GM21360 (cell line): ENCODE results near the gene CST6.

ENCODE experiments used
- ATAC-seq: cut with Tn5 transposase; IDR thresholded peaks from one replicate; pipeline ENCODE4 v1.9.1; 2021; ENCODE audit warnings: mild to moderate bottlenecking, moderate library complexity; ENCODE audit not compliant: unreplicated experiment

The CST6 gene, protein sequence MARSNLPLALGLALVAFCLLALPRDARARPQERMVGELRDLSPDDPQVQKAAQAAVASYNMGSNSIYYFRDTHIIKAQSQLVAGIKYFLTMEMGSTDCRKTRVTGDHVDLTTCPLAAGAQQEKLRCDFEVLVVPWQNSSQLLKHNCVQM

DNA sequence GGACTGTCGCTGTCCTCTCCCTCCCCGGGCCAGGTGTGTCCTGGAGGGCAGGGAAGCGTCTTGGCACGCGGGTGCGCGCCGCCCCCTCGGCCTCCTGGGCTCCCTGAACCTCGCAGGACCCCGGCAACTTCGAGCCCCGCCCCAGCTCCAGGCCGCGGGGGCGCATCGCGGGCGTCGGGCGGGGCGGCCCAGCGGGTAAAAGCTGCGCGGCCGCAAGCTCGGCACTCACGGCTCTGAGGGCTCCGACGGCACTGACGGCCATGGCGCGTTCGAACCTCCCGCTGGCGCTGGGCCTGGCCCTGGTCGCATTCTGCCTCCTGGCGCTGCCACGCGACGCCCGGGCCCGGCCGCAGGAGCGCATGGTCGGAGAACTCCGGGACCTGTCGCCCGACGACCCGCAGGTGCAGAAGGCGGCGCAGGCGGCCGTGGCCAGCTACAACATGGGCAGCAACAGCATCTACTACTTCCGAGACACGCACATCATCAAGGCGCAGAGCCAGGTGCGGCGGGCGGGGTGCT lies at the start of gene CST6:
Gene CST6, plus strand, starts transcription at position 224 of the 519 bp plus-strand sequence. Its CDS starts 37 bp downstream, at position 261.
- ATAC-seq, result no peak

DNA sequence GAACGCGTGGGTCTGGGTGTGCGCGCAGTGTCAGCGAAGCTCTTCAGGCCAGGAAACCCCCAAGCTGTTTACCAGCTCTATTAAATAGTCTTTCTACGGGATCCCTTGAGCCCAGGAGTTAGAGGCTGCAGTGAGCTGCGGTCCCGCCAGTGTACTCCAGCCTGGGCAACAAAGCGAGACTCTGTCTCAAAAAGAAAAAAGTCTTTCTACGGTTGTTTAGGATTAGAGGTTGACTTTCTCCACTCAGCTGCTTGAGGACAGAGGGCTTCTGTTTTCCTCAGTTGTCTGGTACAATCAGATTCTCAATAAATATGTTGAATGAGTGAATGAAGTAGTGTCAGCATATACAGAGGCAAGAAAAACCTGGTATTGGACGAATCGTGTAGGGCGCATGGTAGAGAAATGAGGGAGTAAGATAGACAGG lies 49.7 kb upstream of the CST6 start:
- ATAC-seq, result no peak

DNA sequence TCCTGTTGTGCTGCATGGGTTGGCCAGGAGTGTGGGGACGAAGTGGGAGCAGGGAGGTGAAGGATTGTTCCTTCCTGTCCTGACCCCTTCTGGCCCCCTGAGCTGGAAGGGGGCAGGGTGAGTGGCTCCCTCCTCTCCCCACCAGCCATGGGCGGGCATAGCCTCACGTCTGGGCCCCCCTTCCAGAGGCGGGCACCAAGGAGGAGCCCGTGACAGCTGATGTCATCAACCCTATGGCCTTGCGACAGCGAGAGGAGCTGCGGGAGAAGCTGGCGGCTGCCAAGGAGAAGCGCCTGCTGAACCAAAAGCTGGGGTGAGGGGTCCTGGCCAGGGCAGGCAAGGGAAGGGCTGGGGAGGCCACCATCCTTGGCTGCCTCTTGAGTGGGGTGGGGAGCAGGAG lies 46.9 kb upstream of the CST6 start:
- ATAC-seq, result no peak

DNA sequence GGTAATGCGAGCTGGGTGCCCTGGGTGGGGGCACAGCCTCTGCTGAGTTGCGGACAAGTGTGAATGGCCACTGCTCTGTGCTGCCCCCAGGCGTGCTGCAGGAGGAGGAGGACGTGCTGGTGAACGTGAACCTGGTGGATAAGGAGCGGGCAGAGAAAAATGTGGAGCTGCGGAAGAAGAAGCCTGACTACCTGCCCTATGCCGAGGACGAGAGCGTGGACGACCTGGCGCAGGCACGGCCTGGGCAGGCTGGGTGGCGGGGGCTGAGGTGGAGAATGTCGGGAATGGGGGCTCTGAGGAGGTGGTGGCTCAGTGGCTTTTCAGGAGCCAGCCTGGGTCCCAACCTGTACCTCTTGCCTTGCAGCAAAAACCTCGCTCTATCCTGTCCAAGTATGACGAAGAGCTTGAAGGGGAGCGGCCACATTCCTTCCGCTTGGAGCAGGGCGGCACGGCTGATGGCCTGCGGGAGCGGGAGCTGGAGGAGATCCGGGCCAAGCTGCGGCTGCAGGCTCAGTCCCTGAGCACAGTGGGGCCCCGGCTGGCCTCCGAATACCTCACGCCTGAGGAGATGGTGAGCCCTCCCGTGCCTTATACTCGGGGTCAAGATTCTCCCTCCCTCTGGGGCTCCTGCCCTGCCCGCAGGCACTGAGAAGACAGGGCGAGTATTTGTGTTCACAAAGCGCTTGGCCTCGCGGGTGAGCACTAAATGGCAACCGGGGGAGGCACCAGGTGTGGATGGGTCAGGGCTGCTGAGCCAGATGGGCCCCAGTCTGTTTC lies 45.6 kb upstream of the CST6 start:
- ATAC-seq, result no peak

DNA sequence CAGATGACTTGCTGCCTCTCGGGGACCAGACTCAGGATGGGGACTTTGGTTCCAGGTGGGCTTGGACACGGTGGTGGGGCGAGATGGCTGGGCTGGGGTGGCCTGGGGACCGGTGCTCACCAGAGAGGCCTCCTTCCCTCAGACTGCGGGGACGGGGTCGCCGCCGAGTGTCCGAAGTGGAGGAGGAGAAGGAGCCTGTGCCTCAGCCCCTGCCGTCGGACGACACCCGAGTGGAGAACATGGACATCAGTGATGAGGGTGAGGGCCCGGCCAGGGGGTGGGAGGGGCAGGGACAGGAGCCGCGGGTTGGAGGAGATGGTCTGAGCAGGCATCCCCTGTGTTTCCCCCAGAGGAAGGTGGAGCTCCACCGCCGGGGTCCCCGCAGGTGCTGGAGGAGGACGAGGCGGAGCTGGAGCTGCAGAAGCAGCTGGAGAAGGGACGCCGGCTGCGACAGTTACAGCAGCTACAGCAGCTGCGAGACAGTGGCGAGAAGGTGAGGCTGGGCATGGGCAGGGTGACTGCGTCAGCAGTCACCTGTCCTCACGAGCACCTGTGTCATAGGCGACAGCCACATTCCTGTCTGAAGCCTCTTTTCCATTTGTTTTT lies 44.4 kb upstream of the CST6 start:
- ATAC-seq, result no peak

DNA sequence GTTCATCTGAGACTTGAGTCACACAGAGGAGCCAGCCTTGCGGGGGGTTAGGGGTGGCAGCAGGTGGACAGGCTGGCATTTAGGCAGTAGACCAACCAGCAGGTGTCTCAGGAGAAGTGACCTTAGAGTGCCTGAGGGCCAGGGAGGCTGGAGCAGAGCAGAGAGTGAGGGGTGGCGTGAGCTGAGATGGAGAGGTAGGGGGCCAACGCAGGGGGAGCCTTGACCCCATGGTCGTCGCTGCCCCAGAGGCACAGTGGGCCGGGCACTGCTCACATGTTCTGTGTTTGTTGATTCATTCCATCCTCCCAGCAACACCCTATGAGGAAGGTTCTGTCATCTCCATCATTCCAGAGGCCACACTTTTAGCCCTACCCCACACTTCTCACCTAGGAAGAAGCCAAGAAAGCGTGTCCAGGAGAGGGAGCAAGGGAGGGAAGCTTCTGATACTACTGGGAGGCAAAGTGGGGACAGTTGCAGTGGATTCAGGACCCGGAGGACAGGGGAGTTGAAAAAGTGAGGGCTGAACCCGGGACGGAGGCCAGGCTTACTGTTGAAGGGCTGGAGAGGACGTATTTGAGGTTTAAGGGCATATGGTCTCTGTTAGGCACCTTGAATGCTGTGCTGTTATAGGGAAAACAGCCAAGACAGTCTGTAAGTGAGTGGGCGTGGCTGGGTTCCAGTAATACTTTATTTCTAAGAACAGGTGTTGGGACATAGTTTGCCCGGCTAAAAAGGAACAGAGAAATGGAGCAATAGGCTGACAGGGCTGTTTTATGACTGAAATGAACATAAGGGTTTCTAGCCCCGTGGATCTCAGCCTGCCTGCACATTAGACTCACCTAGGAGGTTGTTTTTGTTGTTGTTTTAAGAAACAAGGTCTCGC lies 43.0 kb upstream of the CST6 start:
- no peak for ATAC-seq

DNA sequence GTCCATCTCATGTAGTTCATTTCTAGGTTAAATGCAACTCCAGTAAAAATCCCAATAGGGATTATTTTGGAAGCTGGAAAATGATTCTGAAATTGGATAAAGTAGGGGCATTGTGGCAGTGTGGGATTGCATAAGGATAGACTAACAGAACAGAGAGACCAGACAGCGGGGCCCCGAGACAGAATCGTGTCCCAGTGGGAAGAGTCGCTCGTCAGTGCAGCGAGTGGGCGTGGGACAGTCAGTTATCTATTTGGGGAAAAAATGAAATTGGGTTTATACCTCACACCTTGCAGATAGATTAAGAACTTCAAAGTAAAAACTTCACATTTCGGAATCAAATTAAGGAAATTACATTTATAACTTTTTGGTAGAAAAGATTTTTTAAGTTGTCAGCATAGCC lies 39.7 kb upstream of the CST6 start:
- ATAC-seq, result no peak

DNA sequence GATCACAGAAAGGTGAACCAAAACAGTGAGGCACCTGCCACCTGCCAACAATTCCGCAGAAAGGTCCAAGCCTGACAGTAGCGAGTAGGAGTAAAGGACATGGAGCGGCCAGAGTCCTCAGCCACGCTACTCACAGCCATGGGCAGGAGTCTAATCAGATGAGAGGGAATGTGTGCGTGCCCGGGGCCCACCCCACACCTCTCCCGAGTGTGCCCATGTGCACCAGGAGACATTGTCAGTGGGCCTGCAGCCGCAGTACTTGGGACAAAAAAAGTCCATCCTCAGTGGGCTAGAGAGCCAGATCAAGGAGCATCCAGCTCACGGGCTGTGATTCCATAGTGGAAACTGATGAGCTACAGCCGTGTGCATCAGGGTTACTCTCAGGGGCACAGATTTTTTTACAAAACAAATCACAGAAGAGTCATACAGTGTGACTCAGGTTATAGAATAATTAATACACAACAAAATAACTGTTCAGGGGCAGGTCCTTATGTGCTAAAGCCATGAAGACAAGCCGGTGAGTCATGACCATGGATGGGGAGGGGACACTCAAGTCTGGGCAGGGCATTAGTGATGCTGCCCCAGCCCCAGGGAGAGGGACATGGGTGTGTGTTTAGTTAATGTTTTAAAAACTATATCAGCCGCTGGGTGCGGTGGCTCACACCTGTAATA lies 38.2 kb upstream of the CST6 start:
- no peak for ATAC-seq

DNA sequence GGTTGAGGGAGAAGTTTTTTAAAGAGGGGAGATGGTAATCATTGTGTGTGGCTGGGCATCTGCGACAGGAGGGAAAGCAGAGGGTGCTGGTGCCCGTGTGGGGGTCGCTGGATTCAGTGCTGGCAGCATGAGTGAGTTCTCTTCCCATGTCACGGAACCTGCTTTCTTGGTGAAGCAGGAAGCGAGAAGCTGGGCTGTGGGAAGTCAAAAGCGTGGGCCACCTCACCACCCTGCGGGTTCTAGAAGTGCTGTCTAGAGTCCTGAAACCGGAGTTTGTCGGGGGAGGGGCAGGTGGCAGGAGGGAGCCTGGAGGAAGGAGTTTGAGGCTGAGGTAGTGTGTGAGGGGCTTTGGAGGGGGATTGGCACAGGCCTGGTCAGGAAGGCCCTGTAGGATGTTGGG lies 36.0 kb upstream of the CST6 start:
- no peak for ATAC-seq

DNA sequence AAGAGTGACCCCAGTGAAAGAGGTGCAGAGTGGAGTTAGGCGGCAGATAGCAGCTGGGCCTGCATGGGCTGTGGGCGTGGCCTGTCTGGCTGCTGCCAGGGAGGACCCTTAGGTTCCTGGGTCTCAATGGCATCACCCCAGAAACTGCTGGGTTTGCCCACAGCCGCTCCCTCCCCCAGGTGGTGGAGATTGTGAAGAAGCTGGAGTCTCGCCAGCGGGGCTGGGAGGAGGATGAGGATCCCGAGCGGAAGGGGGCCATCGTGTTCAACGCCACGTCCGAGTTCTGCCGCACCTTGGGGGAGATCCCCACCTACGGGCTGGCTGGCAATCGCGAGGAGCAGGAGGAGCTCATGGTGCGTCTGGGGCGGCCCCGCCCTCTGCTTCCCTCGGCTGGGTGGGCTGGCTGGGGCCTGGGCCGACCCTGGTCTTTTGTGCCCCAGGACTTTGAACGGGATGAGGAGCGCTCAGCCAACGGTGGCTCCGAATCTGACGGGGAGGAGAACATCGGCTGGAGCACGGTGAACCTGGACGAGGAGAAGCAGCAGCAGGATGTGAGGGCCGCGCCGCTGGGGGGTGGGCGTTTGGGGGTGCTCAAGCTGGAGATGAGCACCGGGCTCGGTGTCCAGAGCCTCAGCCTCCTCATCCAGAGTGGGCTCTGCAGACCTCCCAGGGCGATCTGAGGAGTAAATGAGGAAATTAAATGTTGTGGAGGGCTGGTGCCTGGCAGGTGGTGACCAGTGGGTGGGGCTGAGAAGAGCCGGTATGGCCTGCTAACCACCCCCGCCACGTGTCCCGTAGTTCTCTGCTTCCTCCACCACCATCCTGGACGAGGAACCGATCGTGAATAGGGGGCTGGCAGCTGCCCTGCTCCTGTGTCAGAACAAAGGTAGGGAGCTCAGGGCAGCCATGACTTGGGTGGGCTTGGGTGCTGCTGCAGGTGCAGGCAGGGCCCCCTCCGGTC lies 35.3 kb upstream of the CST6 start:
- no peak for ATAC-seq

DNA sequence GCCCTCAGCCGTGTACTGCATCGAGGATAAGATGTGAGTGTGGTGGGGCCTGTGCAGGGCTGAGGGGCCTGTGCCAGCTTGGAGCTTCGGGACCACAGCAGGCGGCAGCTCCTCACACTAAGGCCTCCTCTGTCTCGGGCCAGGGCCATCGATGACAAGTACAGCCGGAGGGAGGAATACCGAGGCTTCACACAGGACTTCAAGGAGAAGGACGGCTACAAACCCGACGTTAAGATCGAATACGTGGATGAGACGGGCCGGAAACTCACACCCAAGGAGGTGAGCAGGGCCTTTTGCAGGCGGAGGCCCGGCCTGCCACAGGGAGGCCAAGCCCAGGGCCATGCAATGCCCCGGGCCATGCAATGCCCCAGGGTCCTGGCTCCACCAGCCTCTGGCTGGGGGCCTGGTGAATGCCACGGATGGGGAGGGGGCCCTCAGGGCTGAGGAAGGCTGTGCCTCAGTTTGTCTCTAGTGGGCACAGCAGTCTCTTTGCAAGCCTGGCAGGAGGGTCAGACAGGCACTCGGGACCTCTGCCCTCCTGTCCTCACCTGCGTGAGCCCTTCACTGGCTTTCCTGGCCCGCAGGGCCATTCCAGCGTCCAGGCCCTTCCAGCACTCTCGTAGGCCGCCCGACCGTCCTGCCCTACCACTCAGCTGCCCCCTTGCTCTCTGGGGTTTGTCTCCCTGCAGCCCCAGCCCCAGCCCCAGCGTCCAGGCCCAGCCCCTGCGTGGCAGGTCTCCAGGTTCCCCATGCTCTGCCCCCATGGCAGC lies 34.0 kb upstream of the CST6 start:
- ATAC-seq, result no peak

DNA sequence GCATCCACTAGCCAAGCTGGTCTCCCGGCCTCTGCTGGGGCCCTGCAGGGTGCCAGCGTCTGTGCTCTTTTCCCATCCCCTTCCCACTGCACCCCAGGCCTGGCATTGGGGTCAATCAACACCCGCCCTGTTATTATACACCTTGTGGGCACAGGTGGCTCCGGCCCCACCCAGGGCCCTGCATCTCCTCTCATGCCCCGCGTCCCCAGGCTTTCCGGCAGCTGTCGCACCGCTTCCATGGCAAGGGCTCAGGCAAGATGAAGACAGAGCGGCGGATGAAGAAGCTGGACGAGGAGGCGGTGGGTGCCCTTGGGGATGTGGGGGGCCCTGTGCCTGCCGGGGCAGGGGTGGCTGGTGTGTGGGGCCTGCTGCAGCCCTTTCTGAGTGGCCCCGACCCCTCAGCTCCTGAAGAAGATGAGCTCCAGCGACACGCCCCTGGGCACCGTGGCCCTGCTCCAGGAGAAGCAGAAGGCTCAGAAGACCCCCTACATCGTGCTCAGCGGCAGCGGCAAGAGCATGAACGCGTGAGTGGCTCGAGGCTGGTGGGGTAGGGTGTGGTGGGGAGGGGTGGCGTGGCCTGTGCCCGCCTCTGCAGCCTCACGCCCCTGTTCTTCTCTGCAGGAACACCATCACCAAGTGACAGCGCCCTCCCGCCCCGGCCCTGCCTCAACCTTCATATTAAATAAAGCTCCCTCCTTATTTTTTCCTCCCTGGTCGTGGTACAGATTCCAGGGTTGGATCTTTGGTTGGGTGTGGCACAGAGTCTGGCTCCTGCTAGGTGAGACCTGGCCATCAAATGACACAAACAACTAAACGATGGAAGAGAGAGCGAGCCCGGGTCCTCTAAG lies 33.2 kb upstream of the CST6 start:
- ATAC-seq, result no peak

DNA sequence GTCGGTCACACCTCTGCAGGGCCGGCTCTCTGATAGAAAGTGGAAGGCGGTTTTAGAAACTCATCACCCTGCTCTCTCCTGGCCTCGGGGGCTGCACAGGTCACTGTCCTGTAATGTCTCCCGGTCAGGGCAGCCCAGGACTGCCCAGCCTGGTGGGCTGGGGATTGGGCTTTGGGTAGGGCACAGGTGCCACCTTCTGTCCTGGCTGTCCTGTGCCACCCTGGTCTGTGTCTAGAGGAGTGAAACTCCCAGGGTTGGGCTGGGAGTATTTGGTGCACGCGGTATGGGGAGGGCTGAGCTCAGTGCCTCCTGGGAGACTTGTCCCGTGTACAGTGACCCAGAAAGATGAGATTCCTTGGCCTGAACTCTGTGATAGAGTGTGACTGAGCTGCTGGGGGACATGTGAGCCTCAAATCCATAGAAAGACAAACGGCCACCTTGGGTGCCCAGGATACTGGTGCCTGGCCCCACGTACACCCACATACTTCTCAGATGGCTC lies 32.5 kb upstream of the CST6 start:
- ATAC-seq, result no peak

DNA sequence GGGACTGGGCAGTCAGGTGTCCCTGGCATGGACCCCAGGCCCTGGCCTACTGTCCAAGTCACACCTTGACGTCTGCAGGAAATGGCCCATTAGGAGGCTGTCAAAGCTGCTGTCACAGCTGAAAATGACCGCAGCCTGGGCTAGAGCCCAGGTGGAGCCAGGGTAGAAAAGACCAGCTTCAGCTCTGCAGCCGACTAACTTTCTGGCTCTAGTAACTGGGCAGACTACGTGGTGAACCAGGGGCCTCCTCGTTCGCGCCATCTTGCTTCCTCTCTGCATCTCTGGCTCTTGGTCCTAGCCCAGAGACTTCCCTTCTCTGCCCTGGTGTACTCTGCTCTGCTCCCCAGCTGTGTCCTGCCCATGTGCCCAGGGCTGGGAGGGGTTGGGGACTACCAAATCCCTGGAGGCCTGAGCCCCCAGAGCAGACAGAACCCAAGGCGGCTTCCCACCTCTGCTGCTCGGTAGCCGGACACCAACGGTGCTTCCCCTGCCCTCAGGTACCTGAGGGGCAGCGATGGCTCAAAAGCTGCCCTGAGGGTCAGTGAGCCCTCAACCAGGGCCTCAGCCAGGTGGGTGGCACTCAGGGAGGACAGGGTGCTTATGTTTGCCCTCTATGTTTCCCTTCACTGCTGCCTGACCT lies 30.6 kb upstream of the CST6 start:
- ATAC-seq, result no peak

DNA sequence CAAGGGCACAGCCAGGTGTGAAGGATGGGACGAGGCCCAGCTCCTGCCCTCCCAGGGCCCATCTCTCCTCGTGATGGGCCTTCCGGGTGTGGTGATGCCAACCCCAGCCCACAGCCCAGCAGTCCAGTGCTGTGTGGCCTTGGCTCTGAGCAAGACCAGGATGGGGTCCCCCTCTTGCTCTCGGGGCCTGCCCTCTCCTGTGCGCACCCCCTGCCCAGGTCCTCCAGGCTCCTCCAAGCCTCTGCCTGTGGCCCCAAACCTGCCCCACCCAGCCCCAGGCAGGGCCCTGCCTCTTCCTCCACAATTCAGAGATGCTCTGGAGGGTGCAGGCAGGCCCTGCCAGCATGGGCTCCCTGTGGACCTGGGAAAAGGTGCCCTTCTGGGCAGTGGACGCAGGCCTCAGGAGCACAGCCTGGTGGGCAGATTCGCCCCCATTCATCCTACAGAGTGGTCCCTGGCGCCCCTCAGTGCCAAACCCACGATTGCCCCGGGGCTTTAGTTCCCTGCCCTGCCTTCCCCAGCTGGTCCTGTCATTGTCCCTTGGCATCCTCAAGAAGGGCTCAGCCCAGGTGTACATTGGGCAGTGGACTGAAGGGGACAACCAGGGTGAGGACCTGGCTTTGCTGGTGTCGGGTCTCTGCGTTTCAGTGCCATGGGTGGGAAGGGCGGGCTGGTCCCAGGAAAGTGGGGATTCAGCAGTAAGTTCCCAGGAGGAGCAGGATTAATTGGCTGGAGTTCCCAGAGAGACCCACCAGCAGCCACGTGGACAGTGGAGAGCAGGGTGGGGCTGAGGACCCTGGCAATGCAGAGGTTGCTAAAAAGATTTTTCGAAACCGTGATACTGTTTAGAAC lies 29.6 kb upstream of the CST6 start:
- ATAC-seq, result no peak
